Measurements from ENCODE around the gene SLBP. TPM values are rescaled to one million over a fixed set of nuclear protein-coding genes. Genes with fewer than 3 reads are reported as not detected.

Gene SLBP
- total RNA-seq, 1 donor from 2014 or later, result 51.0 TPM

DNA sequence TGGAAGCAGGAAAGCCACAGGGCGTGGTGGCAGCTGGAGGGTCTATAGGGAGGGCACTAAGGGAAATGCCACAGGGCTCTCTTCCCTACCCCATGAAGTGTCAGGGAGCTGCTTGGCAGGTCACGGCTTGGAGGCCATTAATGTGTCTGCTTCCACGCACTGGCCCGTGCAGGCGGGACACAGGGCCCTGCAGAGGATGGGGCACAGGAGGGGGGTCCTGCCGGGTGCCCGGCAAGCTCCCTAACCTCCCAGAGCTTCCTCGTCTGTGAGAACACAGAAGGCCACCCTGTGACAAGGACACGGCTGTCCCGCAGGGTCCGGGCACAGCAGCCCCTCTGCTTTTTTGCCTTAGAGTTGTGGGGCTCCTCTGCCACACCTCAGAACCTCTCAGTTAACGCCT, 53.5 kb downstream of the SLBP start:
- FAIRE-seq (no peak), DNase-seq (ENCODE audit: low spot score in 2 of 2) (no peak)

DNA sequence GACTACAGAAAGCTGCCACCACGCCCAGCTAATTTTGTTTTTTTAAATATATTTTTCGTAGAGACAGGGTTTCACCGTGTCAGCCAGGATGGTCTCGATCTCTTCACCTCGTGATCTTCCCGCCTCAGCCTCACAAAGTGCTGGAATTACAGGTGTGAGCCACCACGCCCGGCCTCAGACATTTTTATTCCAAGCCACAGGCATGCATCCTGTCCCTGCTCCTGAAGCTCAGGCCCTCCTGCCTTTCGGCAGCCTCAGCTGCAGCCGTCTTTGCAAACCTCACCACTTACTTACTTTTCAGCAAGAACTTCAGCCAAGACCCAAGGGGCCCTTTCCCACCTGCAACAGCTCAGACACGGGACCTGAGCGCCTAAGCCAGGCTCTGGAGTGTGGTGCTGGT, 54.0 kb downstream of the SLBP start:
- FAIRE-seq (no peak), DNase-seq (ENCODE audit: low spot score in 2 of 2) (no peak)

DNA sequence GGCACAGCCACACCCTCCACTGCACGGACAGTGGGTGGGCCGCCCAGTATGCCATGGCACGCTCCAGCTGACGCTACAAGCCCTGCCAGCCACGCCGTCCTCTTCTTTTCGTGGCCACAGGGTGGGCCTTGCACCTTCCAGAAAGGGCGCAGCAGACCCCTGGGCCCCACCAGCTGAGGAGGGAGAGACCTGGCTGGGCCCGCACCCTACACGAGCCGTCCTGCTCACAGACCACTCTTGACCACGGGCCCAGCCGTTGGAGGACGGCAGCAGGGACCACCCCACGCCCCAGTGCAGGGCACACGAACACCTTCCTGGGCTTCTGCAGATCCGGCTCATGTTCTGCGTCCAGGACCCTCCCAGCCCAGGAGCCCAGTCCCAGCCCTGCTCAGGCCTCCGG, 55.1 kb downstream of the SLBP start:
- FAIRE-seq (no peak), DNase-seq (ENCODE audit: low spot score in 2 of 2) (no peak)

DNA sequence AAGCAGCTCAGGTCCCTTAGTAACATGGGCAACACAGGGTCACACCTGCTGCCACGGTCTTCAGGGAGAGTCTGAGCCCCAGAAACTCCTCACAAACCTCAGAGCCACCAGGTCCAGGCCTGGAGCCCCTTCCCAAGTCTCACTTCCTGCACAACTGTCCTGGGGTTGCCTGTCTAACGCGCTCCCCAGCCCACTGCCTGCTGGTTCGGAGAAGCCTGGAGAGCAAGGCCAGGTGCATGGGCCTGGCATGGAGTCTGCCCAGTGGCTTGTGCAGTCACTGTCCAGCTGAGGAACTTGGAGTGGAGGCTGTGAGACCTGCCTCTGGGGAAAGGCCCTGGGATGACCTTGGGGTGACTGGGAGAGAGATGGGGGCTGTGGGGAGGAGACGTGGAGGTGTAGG, 56.0 kb downstream of the SLBP start:
- DNase-seq (ENCODE audit: low spot score in 2 of 2), result no peak
- no peak for FAIRE-seq

DNA sequence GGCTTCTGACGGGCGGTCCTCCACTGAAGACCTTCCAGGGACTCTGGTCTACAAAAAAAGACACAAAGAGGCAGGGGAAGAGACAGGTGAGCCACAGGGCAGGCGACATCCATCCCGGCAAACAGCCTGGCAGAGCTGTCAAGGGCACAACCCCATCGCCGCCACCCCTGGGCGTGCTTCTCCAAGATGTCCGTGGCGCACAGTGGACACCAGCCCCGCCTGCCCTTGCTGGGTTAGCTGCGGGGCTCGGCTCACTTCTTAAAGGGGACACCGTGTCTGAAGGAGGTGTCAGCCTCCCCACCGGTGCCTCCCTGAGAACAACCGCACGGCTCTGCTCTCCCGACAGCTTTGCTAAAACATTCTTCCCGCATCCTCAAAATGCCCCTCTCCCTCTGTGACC, 56.4 kb downstream of the SLBP start:
- no peak for DNase-seq (ENCODE audit: low spot score in 2 of 2)
- FAIRE-seq, result no peak

DNA sequence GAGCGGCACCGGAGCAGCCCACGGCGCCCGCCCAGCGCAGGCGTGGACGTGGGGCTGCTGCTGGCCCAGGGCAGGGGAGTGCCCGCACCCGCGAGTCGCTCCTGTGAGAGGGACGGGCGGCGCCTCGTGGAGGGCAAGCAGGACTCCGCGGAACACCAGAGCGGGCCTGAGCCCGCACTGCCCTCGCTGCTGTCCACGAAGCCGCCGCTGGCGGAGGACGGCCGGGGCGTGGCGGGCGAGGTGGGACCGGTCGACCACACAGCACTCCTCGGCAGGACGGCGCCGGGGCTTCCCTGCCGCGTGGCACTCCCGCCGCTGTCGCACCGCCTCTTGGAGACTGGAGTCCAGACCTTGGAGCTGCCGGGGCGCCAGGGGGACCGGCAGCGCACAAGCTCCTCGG, 57.0 kb downstream of the SLBP start:
- no peak for DNase-seq (ENCODE audit: low spot score in 2 of 2)
- FAIRE-seq, result no peak

DNA sequence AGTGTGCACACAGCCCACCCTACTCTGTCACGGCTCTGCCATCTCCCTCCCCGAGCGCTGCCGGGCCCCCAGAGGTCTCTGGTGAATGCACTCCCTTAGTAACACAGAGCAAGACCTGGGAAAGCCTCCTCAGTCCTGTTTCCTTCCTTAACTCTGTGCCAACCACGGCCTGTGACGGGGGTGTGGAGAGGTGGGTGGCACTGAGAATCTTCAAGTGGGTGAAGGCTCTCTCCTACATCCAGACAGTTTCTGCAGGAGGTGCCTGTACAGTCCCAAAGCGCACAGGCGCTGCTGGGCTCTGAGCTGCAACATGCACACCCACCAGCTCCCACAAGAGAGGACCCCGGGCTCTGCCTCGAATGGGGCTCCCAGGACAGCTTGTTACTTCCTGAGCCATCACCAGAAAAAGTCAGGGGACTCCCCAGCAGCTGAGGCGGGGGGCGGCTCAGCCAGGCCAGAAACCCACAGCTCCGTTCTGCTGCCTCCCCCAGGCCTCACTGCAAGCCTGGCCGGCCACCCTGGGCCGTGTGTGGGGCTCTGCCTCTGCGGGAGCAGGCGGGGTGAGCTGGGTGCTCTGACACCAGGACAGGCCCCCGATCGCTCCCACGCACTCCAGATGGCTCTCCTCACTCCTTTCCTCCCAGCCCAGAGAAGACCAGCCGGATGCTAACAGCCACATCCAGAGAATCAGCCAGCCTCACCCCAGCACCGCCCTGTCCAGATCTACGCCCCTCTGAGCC, 57.7 kb downstream of the SLBP start:
- FAIRE-seq, result no peak
- no peak for DNase-seq (ENCODE audit: low spot score in 2 of 2)

DNA sequence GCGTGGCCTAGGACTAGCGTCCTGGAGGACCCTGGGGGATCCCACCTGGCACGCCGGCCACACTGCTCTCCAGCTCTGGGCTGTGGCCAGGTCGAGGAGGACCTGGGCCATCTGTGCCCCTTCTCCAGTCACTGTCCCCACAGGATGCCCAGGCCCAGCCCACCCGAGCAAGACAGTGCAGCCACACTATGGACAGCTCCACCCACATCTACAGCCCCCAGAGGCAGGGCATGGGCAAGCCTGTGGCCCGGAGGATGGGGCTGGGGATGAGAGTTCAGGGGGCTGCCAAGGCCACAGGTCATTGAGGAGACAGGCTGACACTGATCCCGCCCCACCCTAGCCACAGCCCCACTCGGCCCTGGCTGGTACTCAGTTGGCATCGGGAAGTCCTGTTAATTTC, 58.3 kb downstream of the SLBP start:
- DNase-seq (ENCODE audit: low spot score in 2 of 2) (no peak), FAIRE-seq (no peak)

DNA sequence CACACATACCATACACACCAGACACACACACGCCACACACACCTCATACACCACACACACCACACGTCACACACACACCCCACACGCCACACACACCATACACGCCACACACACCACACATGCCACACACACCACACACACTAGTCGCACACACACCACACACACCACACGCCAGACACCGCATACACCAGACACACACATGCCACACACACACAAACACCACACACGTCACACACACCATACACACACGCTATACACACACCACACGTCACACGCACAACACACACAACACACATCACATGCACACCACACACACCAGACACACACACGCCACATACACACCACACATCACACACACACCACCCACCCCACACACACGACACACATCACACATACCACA, 60.0 kb downstream of the SLBP start:
- no peak for FAIRE-seq
- DNase-seq (ENCODE audit: low spot score in 2 of 2), result no peak

DNA sequence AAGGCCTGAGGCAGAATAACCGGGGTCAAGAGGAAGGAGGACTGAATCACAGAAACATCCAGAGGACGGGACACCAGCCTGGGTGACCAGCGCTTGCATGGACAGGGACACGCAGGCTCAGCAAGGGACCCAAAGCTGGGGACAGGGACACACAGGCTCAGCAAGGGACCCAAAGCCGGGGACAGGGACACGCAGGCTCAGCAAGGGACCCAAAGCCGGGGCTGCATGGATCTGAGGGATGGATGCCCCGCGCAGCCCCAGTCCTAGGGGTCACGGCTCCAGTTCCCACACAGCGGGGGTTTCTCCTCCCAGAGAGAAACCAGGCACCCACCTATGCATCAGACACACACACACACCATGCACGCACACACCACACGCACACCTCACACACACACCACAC, 60.5 kb downstream of the SLBP start:
- no peak for FAIRE-seq
- DNase-seq (ENCODE audit: low spot score in 2 of 2), result no peak

DNA sequence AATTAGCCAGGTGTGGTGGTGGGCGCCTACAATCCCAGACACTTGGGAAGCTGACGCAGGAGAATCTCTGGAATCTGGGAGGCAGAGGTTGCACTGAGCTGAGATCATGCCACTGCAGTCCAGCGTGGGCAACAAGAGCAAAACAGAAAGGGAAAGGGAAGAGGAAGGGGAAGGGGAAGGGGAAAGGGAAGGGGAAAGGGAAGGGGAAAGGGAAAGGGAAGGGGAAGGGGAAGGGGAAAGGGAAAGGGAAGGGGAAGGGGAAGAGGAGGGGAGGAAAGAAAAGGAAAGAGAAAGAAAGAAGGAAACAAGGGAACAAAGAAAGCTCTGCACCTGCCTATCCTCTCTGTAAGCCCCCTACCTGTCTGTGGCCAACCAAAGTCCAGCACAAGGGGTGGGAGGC, 63.2 kb downstream of the SLBP start:
- no peak for FAIRE-seq

DNA sequence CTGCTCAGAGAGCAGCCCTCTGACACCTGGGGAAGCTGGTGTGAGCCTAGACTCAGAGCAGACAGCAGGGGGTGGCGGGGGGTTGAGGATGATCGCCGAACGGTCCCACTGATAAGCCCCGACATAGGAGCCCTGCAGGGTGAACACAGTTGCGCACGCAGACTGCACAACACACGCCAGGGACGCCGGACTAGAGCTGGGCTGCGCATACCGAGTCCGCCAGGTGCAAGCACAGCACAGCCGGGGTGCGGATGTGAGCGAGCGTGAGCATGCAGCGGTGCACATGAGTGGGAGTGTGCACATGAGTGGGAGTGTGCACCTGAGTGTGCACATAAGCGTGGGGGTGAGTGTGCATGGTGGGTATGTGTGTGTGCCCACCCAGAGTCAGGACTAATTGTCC, 64.7 kb downstream of the SLBP start:
- no peak for DNase-seq (ENCODE audit: low spot score in 2 of 2)
- FAIRE-seq, result no peak

More for the DNA sequence above, 63.2 kb downstream of the SLBP start:
- no peak for DNase-seq (ENCODE audit: low spot score in 2 of 2)

DNA sequence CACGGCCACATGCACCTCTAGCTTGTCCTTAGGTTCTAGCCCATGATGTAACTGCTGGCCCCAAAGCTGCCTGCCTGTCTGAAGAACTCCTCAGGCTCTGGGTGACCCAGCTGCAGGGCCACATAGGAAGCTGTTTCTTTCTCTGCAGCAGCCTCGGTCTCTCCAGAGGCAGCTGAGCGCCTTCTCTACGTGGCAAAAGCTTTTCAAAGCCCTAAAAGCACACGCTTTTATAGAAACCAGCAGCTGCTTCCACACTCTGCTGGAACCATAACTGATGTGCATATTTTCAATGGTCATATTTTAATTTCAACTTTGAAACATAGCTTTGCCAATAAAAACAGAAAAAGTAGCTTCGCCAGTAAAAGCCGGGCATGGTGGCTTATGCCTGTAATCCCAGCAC, 65.4 kb downstream of the SLBP start:
- DNase-seq (ENCODE audit: low spot score in 2 of 2) (no peak), FAIRE-seq (no peak)

DNA sequence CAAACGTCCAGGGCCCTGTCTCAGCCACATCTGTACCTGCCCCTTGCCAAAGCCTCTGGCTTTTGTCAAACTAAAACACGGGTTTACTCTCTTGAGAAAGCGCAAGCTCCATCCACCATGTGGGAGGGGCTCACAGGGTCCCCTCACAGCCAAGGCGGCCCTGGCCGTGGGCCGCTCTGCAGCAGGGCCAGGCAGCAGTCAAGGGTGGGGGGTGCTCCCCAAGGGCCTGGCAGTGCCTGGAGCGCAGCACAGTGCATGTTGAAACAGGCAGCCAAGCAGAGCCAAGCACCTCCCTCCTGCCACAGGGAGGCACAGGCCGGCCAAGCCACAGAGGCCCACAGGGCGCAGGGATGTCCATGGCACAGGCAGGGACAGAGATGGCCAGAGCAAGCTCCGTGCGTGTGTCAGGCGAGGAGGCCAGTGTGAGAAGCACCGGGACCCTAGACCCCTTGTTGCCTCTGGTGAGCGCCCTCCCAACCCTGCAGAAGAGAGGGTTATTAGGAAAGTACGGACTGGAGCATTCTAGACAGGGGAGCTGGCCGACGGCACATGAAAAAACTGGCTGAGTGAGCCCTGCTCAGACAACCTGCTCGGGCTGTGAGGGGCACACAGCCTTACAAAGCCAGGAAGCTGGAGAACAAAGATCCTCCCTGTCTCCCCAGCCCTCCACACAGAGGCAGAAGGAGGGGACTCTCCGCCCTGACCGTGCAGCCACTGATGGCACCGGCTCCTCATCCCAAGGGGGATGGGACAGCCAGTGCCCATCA, 67.0 kb downstream of the SLBP start:
- FAIRE-seq (no peak), DNase-seq (ENCODE audit: low spot score in 2 of 2) (peak; percentile 77 to 88)

DNA sequence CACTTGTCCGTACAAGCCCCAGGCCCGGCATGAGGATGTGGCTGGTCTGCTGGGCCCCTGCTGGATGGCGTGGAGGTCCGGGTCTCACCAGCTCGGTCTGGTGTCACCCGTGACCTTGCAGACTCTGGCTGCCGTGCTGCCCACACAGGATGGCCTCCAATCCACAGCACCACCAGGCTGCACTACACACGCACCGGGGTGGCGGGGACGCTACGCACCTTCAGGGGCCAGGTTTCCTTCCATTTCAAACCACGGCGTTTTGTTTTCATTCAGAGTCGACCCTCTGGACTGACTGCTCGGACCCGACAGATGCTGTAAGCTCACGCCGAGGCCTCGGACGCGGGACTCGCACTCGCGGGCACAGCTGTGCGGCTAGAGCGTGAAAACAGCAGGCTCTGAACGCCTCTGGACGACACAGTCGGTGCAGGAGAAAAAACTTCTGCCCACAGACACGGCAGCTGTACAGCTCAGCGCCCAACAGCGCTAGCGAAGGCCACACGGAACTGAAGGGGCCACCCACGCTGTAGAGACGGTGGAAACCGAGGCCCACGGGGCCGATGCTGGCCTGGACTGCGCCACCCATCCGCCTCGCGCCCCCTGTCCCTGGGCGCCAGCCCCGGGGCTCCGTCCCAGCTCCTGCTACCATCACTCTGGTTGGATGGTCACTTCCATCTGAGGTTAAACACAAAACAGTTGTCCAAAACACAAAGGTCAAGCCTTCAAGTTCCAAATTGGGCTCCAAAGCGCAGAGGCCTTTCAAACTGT, 68.0 kb downstream of the SLBP start:
- no peak for DNase-seq (ENCODE audit: low spot score in 2 of 2)
- no peak for FAIRE-seq

Small RNA genes lying within 50 kb of the gene (small RNA-seq; reads per million reads assigned to genes)
- not detected for gene RF00019

Other genes starting within 250 kb of the SLBP start
- gene FAM53A, start 28.0 kb downstream of the SLBP start, total RNA-seq, result 0.82 TPM
- 13.5 TPM for gene TMEM129, start 9.0 kb upstream of the SLBP start, total RNA-seq
- gene TACC3, start 9.2 kb upstream of the SLBP start, total RNA-seq, result 2.0 TPM
- gene FGFR3, start 81.0 kb upstream of the SLBP start, total RNA-seq, result 6.9 TPM
- gene LETM1, start 143.8 kb upstream of the SLBP start, total RNA-seq, result 115 TPM
- gene NSD2, start 159.1 kb upstream of the SLBP start, total RNA-seq, result 113 TPM